CD4-positive, alpha-beta T cell (primary cell): ENCODE measurements around the gene GOLT1A. TPM values are rescaled to one million over a fixed set of nuclear protein-coding genes. Genes with fewer than 3 reads are reported as not detected.

ENCODE experiments used
- ATAC-seq: fragments of 200-7000 bp; cut with Tn5 transposase; one replicate; pipeline ENCODE4 v1.10.0; 2022; ENCODE audit warnings: mild to moderate bottlenecking; ENCODE audit not compliant: poor library complexity
- CTCF ChIA-PET: fragments of 350-600 bp; sonication (Branson Sonifier 250); formaldehyde crosslinking; loops from one replicate; lab custom pipeline; 2021; ENCODE audit warnings: antibody characterized with exemption, inconsistent platforms; lab: Charles Lee
- POLR2A ChIA-PET: fragments of 350-600 bp; sonication (Branson Sonifier 250); formaldehyde crosslinking; loops from one replicate; lab custom pipeline; 2021; ENCODE audit warnings: antibody characterized with exemption, inconsistent platforms; lab: Charles Lee
- DNase-seq, 14 experiments: peaks; one replicate each; pipeline ENCODE4 v3.0.0-alpha.2; 2013 to 2020; ENCODE audit warnings: mixed read lengths in 2 of 14
- H3K27ac ChIP-seq, 2 donors: one replicate each; pipeline versions ENCODE4 v1.5.1 to v1.7.0; 2013; ENCODE audit warnings: low read length in 2 of 2, low read depth in 1 of 2, mild to moderate bottlenecking in 1 of 2
- H3K27me3 ChIP-seq, 2 experiments: 1 replicate in 1 of 2; 2 replicates in 1 of 2; pipeline versions ENCODE4 v1.6.1 to v1.7.0; 2013; ENCODE audit warnings: low read length in 2 of 2, control low read depth in 1 of 2, mild to moderate bottlenecking in 1 of 2, moderate library complexity in 1 of 2; ENCODE audit not compliant: insufficient read depth in 2 of 2, control insufficient read depth in 1 of 2
- H3K36me3 ChIP-seq: one replicate; pipeline ENCODE4 v1.6.1; 2013; ENCODE audit warnings: low read length, control low read depth; ENCODE audit not compliant: insufficient read depth
- H3K4me1 ChIP-seq: one replicate; pipeline ENCODE4 v1.6.1; 2013; ENCODE audit warnings: low read length, control low read depth; ENCODE audit not compliant: insufficient read depth
- H3K4me3 ChIP-seq: one replicate; pipeline ENCODE4 v1.5.1; 2013; ENCODE audit warnings: mild to moderate bottlenecking, low read length, moderate library complexity
- H3K9me3 ChIP-seq, 2 experiments: 1 replicate in 1 of 2; 2 replicates in 1 of 2; pipeline versions ENCODE4 v1.6.1 to v1.7.0; 2013; ENCODE audit warnings: low read length in 2 of 2, mild to moderate bottlenecking in 2 of 2, control low read depth in 1 of 2, moderate library complexity in 1 of 2; ENCODE audit not compliant: control insufficient read depth in 1 of 2, insufficient read depth in 1 of 2
- H3K27ac Mint-ChIP-seq: one replicate; pipeline ENCODE4 v1.8.0; 2020; ENCODE audit warnings: mixed read lengths
- H3K27me3 Mint-ChIP-seq: one replicate; pipeline ENCODE4 v1.8.0; 2021; ENCODE audit warnings: mixed read lengths
- H3K36me3 Mint-ChIP-seq: one replicate; pipeline ENCODE4 v1.8.0; 2021; ENCODE audit warnings: low read depth, mixed read lengths
- H3K4me1 Mint-ChIP-seq: one replicate; pipeline ENCODE4 v1.8.0; 2021; ENCODE audit warnings: low read depth, mixed read lengths
- H3K4me3 Mint-ChIP-seq: one replicate; pipeline ENCODE4 v1.8.0; 2020; ENCODE audit warnings: mild to moderate bottlenecking, mixed read lengths
- H3K9me3 Mint-ChIP-seq: one replicate; pipeline ENCODE4 v1.8.0; 2020; ENCODE audit warnings: mixed read lengths
- CTCF ChIP-seq: fragments of 200-600 bp; IDR thresholded peaks from one replicate; pipeline ENCODE4 v1.8.0; 2022; ENCODE audit warnings: antibody characterized with exemption, mild to moderate bottlenecking
- intact Hi-C, 2 experiments: fragments of 100-400 bp; cut with DNase I in 1 of 2; cut with micrococcal nuclease in 1 of 2; formaldehyde crosslinking; loops; one replicate each; pipeline versions ENCODE4 v1.15.1 to v1.9.0; 2023 to 2025; cut with DNase I, micrococcal nuclease
- total RNA-seq, 174 experiments: library from RNA in 2 of 174; stranded (reverse) in 2 of 174; gene quantifications; one replicate each; pipeline ENCODE4 v1.2.3 and lab custom pipeline; 2021 to 2026

The GOLT1A gene
- total RNA-seq, 2 experiments from 2014 or later: 0.30 TPM; not detected in 1

GRCh38 chr1:204178487-204179281, 35.1 kb downstream of the GOLT1A start:
- Histone ChIP-seq H3K27me3 (peaks cover 8 to 9% of the 10 kb centered on the region in 2 experiments), H3K9me3 (peaks cover 0 to 15% of the 10 kb centered on the region in 2 experiments), H3K4me1 (no peaks in the 10 kb centered on the region), H3K36me3 (no peaks in the 10 kb centered on the region), H3K4me3 (no peak overlapping the region), H3K27ac (no peak overlapping the region)
- DNase-seq (no peak), ATAC-seq (no peak)
- H3K4me1 Mint-ChIP-seq: no peaks in the 10 kb centered on the region
- H3K9me3 Mint-ChIP-seq: no peaks in the 10 kb centered on the region
- intact Hi-C loops: no loop called here
- no peak for TF ChIP-seq CTCF
- ChIA-PET CTCF (interaction anchor here (0.9 kb wide), 1 partner anchor 16 kb away, joined by 3 read pairs; no protein-coding TSS in a partner anchor), POLR2A (no interaction called here)
- H3K36me3 Mint-ChIP-seq: no peaks in the 10 kb centered on the region
- no peak overlapping the region for H3K4me3 Mint-ChIP-seq
- H3K27ac Mint-ChIP-seq: no peak overlapping the region
- peaks cover 11% of the 10 kb centered on the region for H3K27me3 Mint-ChIP-seq

- no peaks in the 10 kb centered on the region for H3K36me3 ChIP-seq
- H3K9me3 Mint-ChIP-seq: no peaks in the 10 kb centered on the region
- peaks cover 2 to 15% of the 10 kb centered on the region in 2 experiments for H3K9me3 ChIP-seq
- no peaks in the 10 kb centered on the region for H3K36me3 Mint-ChIP-seq
- H3K4me1 ChIP-seq: no peaks in the 10 kb centered on the region
- intact Hi-C loops: no loop called here
- H3K27ac Mint-ChIP-seq: no peak overlapping the region
- DNase-seq: no peak
- no peak for ATAC-seq
- H3K27ac ChIP-seq: no peak overlapping the region
- CTCF ChIA-PET: no interaction called here
- H3K4me1 Mint-ChIP-seq: no peaks in the 10 kb centered on the region
- peaks cover 8 to 9% of the 10 kb centered on the region in 2 experiments for H3K27me3 ChIP-seq
- H3K27me3 Mint-ChIP-seq: peaks cover 13% of the 10 kb centered on the region
- H3K4me3 ChIP-seq: no peak overlapping the region
- no peak overlapping the region for H3K4me3 Mint-ChIP-seq
- POLR2A ChIA-PET: no interaction called here
- no peak for TF ChIP-seq CTCF
These were observed 36.7 kb downstream of the GOLT1A start for GRCh38 chr1:204177133-204177532.

GRCh38 chr1:204176049-204176448, 37.7 kb downstream of the GOLT1A start:
- Histone ChIP-seq H3K36me3 (no peaks in the 10 kb centered on the region), H3K4me1 (no peaks in the 10 kb centered on the region), H3K4me3 (no peak overlapping the region), H3K27me3 (peaks cover 8 to 9% of the 10 kb centered on the region in 2 experiments), H3K9me3 (peaks cover 11 to 20% of the 10 kb centered on the region in 2 experiments), H3K27ac (no peak overlapping the region)
- no peak for TF ChIP-seq CTCF
- no peaks in the 10 kb centered on the region for H3K36me3 Mint-ChIP-seq
- ATAC-seq: no peak
- no peaks in the 10 kb centered on the region for H3K9me3 Mint-ChIP-seq
- intact Hi-C loops: no loop called here
- no peaks in the 10 kb centered on the region for H3K4me1 Mint-ChIP-seq
- ChIA-PET POLR2A (no interaction called here), CTCF (no interaction called here)
- no peak overlapping the region for H3K4me3 Mint-ChIP-seq
- peaks cover 13% of the 10 kb centered on the region for H3K27me3 Mint-ChIP-seq
- no peak overlapping the region for H3K27ac Mint-ChIP-seq
- no peak for DNase-seq
